K562 (cell line): Measurements from ENCODE around the gene INO80E. TPM values are rescaled to one million over a fixed set of nuclear protein-coding genes. Genes with fewer than 3 reads are reported as not detected.
A peak's percentile ranks its signal among the peaks of the same experiment; 100 is the strongest.

ENCODE experiments used
- CREB5 ChIP-seq: fragments of 250-450 bp; sonication (Bioruptor Pico); IDR thresholded peaks from 2 replicates; pipeline ENCODE4 v1.5.0; 2020; ENCODE audit warnings: mild to moderate bottlenecking
- DACH1 ChIP-seq: fragments of 450-650 bp; IDR thresholded peaks from 2 replicates; pipeline ENCODE4 v1.6.1; 2018; ENCODE audit not compliant: partially characterized antibody
- GTF2E2 ChIP-seq: fragments of 200-800 bp; sonication (Bioruptor generic); IDR thresholded peaks from 2 replicates; pipeline ENCODE4 v1.6.1; 2016; ENCODE audit warnings: missing genetic modification characterization, missing compliant biosample characterization
- HES1 ChIP-seq: fragments of 450-650 bp; IDR thresholded peaks from 2 replicates; pipeline ENCODE4 v1.6.1; 2016; ENCODE audit warnings: low read depth, mild to moderate bottlenecking, moderate library complexity
- KDM5B ChIP-seq: fragments of 200-600 bp; sonication (generic); IDR thresholded peaks from 2 replicates; pipeline ENCODE4 v1.6.1; 2012; ENCODE audit warnings: low read depth, mild to moderate bottlenecking, moderate library complexity, low read length, control low read depth, inconsistent platforms; ENCODE audit not compliant: insufficient replicate concordance
- LARP7 ChIP-seq: fragments of 450-650 bp; IDR thresholded peaks from 2 replicates; pipeline ENCODE4 v1.6.1; 2016
- MCM7 ChIP-seq, 2 experiments: fragments of 450-650 bp; IDR thresholded peaks; 2 replicates each; pipeline ENCODE4 v1.6.1; 2016 to 2018
- MGA ChIP-seq: fragments of 450-650 bp; IDR thresholded peaks from 2 replicates; pipeline ENCODE4 v1.6.1; 2016; ENCODE audit warnings: mild to moderate bottlenecking, moderate library complexity
- MTA2 ChIP-seq: fragments of 450-650 bp; IDR thresholded peaks from 2 replicates; pipeline ENCODE4 v1.6.1; 2016; ENCODE audit warnings: low read depth
- SMARCE1 ChIP-seq: fragments of 450-650 bp; IDR thresholded peaks from 2 replicates; pipeline ENCODE4 v1.7.1; 2016; ENCODE audit warnings: mild to moderate bottlenecking
- TRIM24 ChIP-seq, 2 experiments: fragments of 450-650 bp; IDR thresholded peaks; 2 replicates each; pipeline ENCODE4 v1.6.1; 2016
- U2AF1 ChIP-seq: fragments of 200-400 bp; formaldehyde crosslinking; optimal IDR thresholded peaks from 2 replicates; pipeline ENCODE3; 2017; ENCODE audit warnings: mild to moderate bottlenecking, low read depth, low read length, moderate library complexity
- ZFP36 ChIP-seq: fragments of 150-350 bp; IDR thresholded peaks from 2 replicates; pipeline ENCODE4 v1.6.1; 2018; ENCODE audit warnings: low read length, low read depth; ENCODE audit not compliant: partially characterized antibody
- ZKSCAN3 ChIP-seq: fragments of 250-450 bp; sonication (Bioruptor Pico); IDR thresholded peaks from 2 replicates; pipeline ENCODE4 v1.4.0; 2020
- ZNF165 ChIP-seq: fragments of 250-450 bp; sonication (Bioruptor Pico); IDR thresholded peaks from 2 replicates; pipeline ENCODE4 v1.4.0; 2020; ENCODE audit warnings: borderline replicate concordance
- ZNF217 ChIP-seq: sonication (generic); formaldehyde crosslinking; IDR thresholded peaks from 2 replicates; pipeline ENCODE4 v1.8.0; 2022; ENCODE audit warnings: mild to moderate bottlenecking, missing genetic modification reagents
- ZNF444 ChIP-seq: fragments of 250-450 bp; sonication (Bioruptor Pico); IDR thresholded peaks from 2 replicates; pipeline ENCODE4 v1.4.0; 2020; ENCODE audit warnings: mild to moderate bottlenecking, moderate library complexity
- polyA plus RNA-seq, 8 experiments: library from polyadenylated mRNA; depleted of rRNA in 4 of 8; stranded (reverse) in 5 of 8; unstranded in 3 of 8; fragments of >200 nt; fragmentation: Nextera tagmentation in 2 of 8; fragmentation: Illumina TruSeq in 1 of 8; extraction: Ambion mirVana in 2 of 8; extraction: Trizol in 1 of 8; gene quantifications; 2 replicates each; pipeline versions ENCODE4 v1.2.1 to v1.2.3, GENCODE V29; 2011 to 2014; ENCODE audit warnings: inconsistent platforms in 1 of 8, missing spikeins in 1 of 8
- total RNA-seq, 7 experiments: library from RNA; depleted of rRNA in 6 of 7; stranded (reverse); fragments of >200 nt in 6 of 7; fragmentation: Illumina TruSeq in 2 of 7; extraction: Trizol in 2 of 7; gene quantifications; 2 replicates each; pipeline versions ENCODE4 v1.2.1 to v1.2.3, GENCODE V29; 2011 to 2021; ENCODE audit warnings: low replicate concordance in 1 of 7

INO80E gene
- total and polyA plus RNA-seq, 9 of the 15 experiments (the other 6 are each of a cell fraction or from before 2014, with no cell fraction given), result 0.31 to 102 (median 49.3) TPM

GRCh38 chr16:30052671-30053372 is 56.8 kb downstream of the INO80E start (continued):
- TF ChIP-seq HES1, result no peak
- TF ChIP-seq TRIM24 (IDR thresholded peaks at IDR 0.05), result peak; percentile 94 to 97
- no peak for TF ChIP-seq U2AF1
- no peak for TF ChIP-seq ZFP36
- TF ChIP-seq SMARCE1, result no peak; the same call in 1 of the 2 replicates
- TF ChIP-seq GTF2E2, result peak; percentile 49; the same call in 1 of the 2 replicates
- no peak for TF ChIP-seq MTA2
- no peak for TF ChIP-seq ZNF217 (CRISPR knock-in tag)
- TF ChIP-seq ZNF444 (CRISPR knock-in tag), result no peak
- no peak for TF ChIP-seq KDM5B
- TF ChIP-seq ZKSCAN3, result no peak
- no peak for TF ChIP-seq ZNF165 (CRISPR knock-in tag)
- TF ChIP-seq CREB5 (CRISPR knock-in tag), result no peak
- TF ChIP-seq MGA, result peak; percentile 99
- no peak for TF ChIP-seq DACH1
- no peak for TF ChIP-seq MCM7 (IDR thresholded peaks at IDR 0.05)
- no peak for TF ChIP-seq LARP7
